Keratinocyte (primary cell): Measurements from ENCODE around the gene DEPDC4. TPM values are rescaled to one million over a fixed set of nuclear protein-coding genes. Genes with fewer than 3 reads are reported as not detected.
"Not testable (repeated sequence)": the region's sequence is repeated elsewhere in the genome, so short reads cannot be mapped to it uniquely, and the experiment has no call there.

Source experiments
- DNase-seq: peaks from one replicate; pipeline ENCODE4 v3.0.0-alpha.2; 2011; ENCODE audit warnings: low read depth, missing footprints, low spot score
- FAIRE-seq: peaks from 2 replicates; lab custom pipeline; 2011; peaks lifted over from hg19 to GRCh38; lab: Jason Lieb, UNC
- H2AFZ ChIP-seq: 2 replicates; pipeline ENCODE4 v1.6.0; 2012; ENCODE audit warnings: low read length, control low read depth, inconsistent platforms; ENCODE audit not compliant: control insufficient read depth
- H3K27ac ChIP-seq: 2 replicates; pipeline ENCODE4 v1.5.1; 2011; ENCODE audit warnings: low read length; ENCODE audit not compliant: control insufficient read depth, insufficient read depth
- H3K27me3 ChIP-seq: 3 replicates; pipeline ENCODE4 v1.6.0; 2011; ENCODE audit warnings: low read length; ENCODE audit not compliant: control insufficient read depth, insufficient read depth; ENCODE audit errors: extremely low read depth
- H3K36me3 ChIP-seq, 2 experiments: 2 replicates in 1 of 2; 3 replicates in 1 of 2; pipeline ENCODE4 v1.5.1; 2011; ENCODE audit warnings: low read length in 2 of 2, mild to moderate bottlenecking in 1 of 2; ENCODE audit not compliant: control insufficient read depth in 2 of 2, insufficient read depth in 2 of 2; ENCODE audit errors: extremely low read depth in 1 of 2
- H3K4me1 ChIP-seq: 3 replicates; pipeline ENCODE4 v1.5.1; 2011; ENCODE audit warnings: low read length; ENCODE audit not compliant: control insufficient read depth, insufficient read depth; ENCODE audit errors: extremely low read depth
- H3K4me2 ChIP-seq: 3 replicates; pipeline ENCODE4 v1.6.0; 2011; ENCODE audit warnings: low read depth, low read length; ENCODE audit not compliant: control insufficient read depth, insufficient read depth; ENCODE audit errors: extremely low read depth
- H3K4me3 ChIP-seq, 3 experiments: fragments of 200-600 bp in 1 of 3; sonication (generic) in 1 of 3; 2 replicates in 2 of 3; 3 replicates in 1 of 3; pipeline ENCODE4 v1.5.1; 2011 to 2016; ENCODE audit warnings: low read length in 3 of 3, mild to moderate bottlenecking in 3 of 3, control low read depth in 2 of 3, inconsistent platforms in 1 of 3, low read depth in 1 of 3, mixed read lengths in 1 of 3, mixed run types in 1 of 3, moderate library complexity in 1 of 3; ENCODE audit not compliant: control insufficient read depth in 2 of 3, insufficient read depth in 2 of 3; ENCODE audit errors: extremely low read depth in 1 of 3
- H3K79me2 ChIP-seq: 2 replicates; pipeline ENCODE4 v1.6.0; 2012; ENCODE audit warnings: low read length; ENCODE audit not compliant: control insufficient read depth, insufficient read depth
- H3K9ac ChIP-seq: 3 replicates; pipeline ENCODE4 v1.6.0; 2011; ENCODE audit warnings: low read length; ENCODE audit not compliant: control insufficient read depth, insufficient read depth; ENCODE audit errors: extremely low read depth
- H3K9me1 ChIP-seq: 3 replicates; pipeline ENCODE4 v1.6.0; 2011; ENCODE audit warnings: low read length; ENCODE audit not compliant: control insufficient read depth, insufficient read depth; ENCODE audit errors: extremely low read depth
- H3K9me3 ChIP-seq: 2 replicates; pipeline ENCODE4 v1.5.1; 2012; ENCODE audit warnings: low read depth, low read length; ENCODE audit not compliant: control insufficient read depth
- H4K20me1 ChIP-seq: 3 replicates; pipeline ENCODE4 v1.6.0; 2011; ENCODE audit warnings: low read length; ENCODE audit not compliant: control insufficient read depth, insufficient read depth; ENCODE audit errors: extremely low read depth
- CTCF ChIP-seq, 3 experiments: IDR thresholded peaks in 1 of 3; conservative IDR thresholded peaks in 1 of 3; optimal IDR thresholded peaks in 1 of 3; 2 replicates in 2 of 3; 3 replicates in 1 of 3; pipeline versions ENCODE3 to v1.5.1; 2011; ENCODE audit warnings: low read length in 3 of 3, mild to moderate bottlenecking in 3 of 3, moderate library complexity in 2 of 3, control low read depth in 1 of 3, inconsistent platforms in 1 of 3; ENCODE audit not compliant: insufficient read depth in 2 of 3; ENCODE audit errors: extremely low read depth in 1 of 3
- EZH2 ChIP-seq: IDR thresholded peaks from one replicate; pipeline ENCODE4 v1.6.1; 2012; ENCODE audit warnings: inconsistent platforms, mild to moderate bottlenecking, low read length, moderate library complexity
- dilution Hi-C: fragments of 300-500 bp; cut with MboI; formaldehyde crosslinking; loops from one replicate; pipeline ENCODE4 v1.7.0; 2020; ENCODE audit warnings: low sequenced_read_pairs; ENCODE audit not compliant: extremely low pct_ligation_motif_present
- polyA plus RNA-seq, 5 experiments: library from polyadenylated mRNA; depleted of rRNA in 3 of 5; stranded (reverse) in 3 of 5; stranded (forward) in 1 of 5; unstranded in 1 of 5; fragments of >200 nt; gene quantifications; 1 replicate in 1 of 5; 2 replicates in 3 of 5; 3 replicates in 1 of 5; pipeline versions ENCODE4 v1.2.1 to v1.2.3, GENCODE V29; 2011 to 2012; ENCODE audit warnings: missing spikeins in 2 of 5, low read depth in 1 of 5, low replicate concordance in 1 of 5

Gene DEPDC4
- polyA plus RNA-seq, 1 donor (not counting 4 experiments of a cell fraction or from before 2014, with no cell fraction given): 2.4 TPM

GRCh38 chr12:100234166-100234565 is 32.7 kb downstream of the DEPDC4 start:
- H3K27me3 ChIP-seq: no peaks in the 10 kb centered on the region
- no peak overlapping the region for H3K4me3 ChIP-seq
- H3K4me2 ChIP-seq: no peak overlapping the region
- H2AFZ ChIP-seq: no peak overlapping the region
- H3K79me2 ChIP-seq: no peaks in the 10 kb centered on the region
- DNase-seq (no peak), FAIRE-seq (no peak)
- no peaks in the 10 kb centered on the region for H3K36me3 ChIP-seq
- H3K4me1 ChIP-seq: peaks cover 15% of the 10 kb centered on the region
- no peak for TF ChIP-seq EZH2
- TF ChIP-seq CTCF (optimal IDR thresholded peaks at IDR 0.05 in 1 of 3, IDR thresholded peaks at IDR 0.05 in 1 of 3, conservative IDR thresholded peaks at IDR 0.05 in 1 of 3; ENCODE audit: extremely low read depth in 1 of 3, insufficient read depth in 2 of 3, low read length in 3 of 3): no peak
- no peaks in the 10 kb centered on the region for H3K9me1 ChIP-seq
- H3K27ac ChIP-seq: no peak overlapping the region
- H4K20me1 ChIP-seq: no peaks in the 10 kb centered on the region
- H3K9me3 ChIP-seq: no peaks in the 10 kb centered on the region
- dilution Hi-C loops: no loop called here
- no peak overlapping the region for H3K9ac ChIP-seq

GRCh38 chr12:100231873-100232272 is 35.0 kb downstream of the DEPDC4 start:
- H3K79me2 ChIP-seq, H4K20me1 ChIP-seq, H3K9me1 ChIP-seq, H3K9me3 ChIP-seq, H2AFZ ChIP-seq, H3K27ac ChIP-seq, H3K4me2 ChIP-seq, DNase-seq, FAIRE-seq, dilution Hi-C loops, H3K9ac ChIP-seq, H3K27me3 ChIP-seq, H3K4me3 ChIP-seq, H3K36me3 ChIP-seq: not testable (repeated sequence)
- peaks cover 15% of the 10 kb centered on the region for H3K4me1 ChIP-seq

GRCh38 chr12:100229876-100230275 is 37.0 kb downstream of the DEPDC4 start:
- Histone ChIP-seq H3K9ac (peak overlapping the region; percentile 4), H3K27ac (peak overlapping the region; percentile 31), H3K79me2 (no peaks in the 10 kb centered on the region), H3K36me3 (no peaks in the 10 kb centered on the region), H3K4me1 (peaks cover 21% of the 10 kb centered on the region), H3K4me3 (peak overlapping the region in 1 of 3 experiments; percentile 7), H3K9me1 (no peaks in the 10 kb centered on the region), H4K20me1 (no peaks in the 10 kb centered on the region), H3K4me2 (peak overlapping the region; percentile 69), H3K9me3 (no peaks in the 10 kb centered on the region), H3K27me3 (no peaks in the 10 kb centered on the region), H2AFZ (no peak overlapping the region)
- peak; percentile 33 for DNase-seq
- peak; percentile 51 for FAIRE-seq
- dilution Hi-C loops: no loop called here
- TF ChIP-seq EZH2: no peak
- no peak for TF ChIP-seq CTCF (optimal IDR thresholded peaks at IDR 0.05 in 1 of 3, IDR thresholded peaks at IDR 0.05 in 1 of 3, conservative IDR thresholded peaks at IDR 0.05 in 1 of 3; ENCODE audit: extremely low read depth in 1 of 3, insufficient read depth in 2 of 3, low read length in 3 of 3)
